Measurements from ENCODE around the gene B3GNT9.

DNA sequence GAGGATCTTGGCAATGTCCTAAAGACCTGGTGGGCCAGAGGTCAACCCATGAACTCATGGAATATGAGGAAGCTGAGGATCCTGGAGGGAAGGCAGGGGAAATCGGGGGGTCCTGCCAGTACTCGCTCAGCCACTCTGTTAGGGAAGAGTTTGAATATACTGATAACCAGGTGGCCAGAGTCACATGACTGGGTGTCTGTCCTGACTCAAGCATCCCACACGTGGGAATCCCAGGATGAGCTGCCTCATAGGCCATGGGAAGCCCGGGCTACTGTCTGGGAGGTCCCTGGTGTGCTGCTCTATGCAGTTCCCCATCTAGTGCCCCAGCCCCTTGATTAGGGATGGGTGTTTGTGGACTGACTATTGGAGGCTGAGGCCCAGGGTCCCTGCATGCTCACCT is 37.5 kb upstream of the B3GNT9 start:
- no peak for TF ChIP-seq POLR2A (IDR thresholded peaks at IDR 0.05)
- TF ChIP-seq, protein P1, sequence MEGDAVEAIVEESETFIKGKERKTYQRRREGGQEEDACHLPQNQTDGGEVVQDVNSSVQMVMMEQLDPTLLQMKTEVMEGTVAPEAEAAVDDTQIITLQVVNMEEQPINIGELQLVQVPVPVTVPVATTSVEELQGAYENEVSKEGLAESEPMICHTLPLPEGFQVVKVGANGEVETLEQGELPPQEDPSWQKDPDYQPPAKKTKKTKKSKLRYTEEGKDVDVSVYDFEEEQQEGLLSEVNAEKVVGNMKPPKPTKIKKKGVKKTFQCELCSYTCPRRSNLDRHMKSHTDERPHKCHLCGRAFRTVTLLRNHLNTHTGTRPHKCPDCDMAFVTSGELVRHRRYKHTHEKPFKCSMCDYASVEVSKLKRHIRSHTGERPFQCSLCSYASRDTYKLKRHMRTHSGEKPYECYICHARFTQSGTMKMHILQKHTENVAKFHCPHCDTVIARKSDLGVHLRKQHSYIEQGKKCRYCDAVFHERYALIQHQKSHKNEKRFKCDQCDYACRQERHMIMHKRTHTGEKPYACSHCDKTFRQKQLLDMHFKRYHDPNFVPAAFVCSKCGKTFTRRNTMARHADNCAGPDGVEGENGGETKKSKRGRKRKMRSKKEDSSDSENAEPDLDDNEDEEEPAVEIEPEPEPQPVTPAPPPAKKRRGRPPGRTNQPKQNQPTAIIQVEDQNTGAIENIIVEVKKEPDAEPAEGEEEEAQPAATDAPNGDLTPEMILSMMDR (IDR thresholded peaks at IDR 0.05): no peak

Data from transverse colon (tissue), 3 donors.